DND-41 (cell line): ENCODE measurements around the gene WDR36.
A peak's percentile ranks its signal among the peaks of the same experiment; 100 is the strongest.

Experiments
- CTCF ChIP-seq: IDR thresholded peaks from 2 replicates; pipeline ENCODE4 v1.5.1; 2012; ENCODE audit warnings: borderline replicate concordance, low read length, moderate library complexity, mild to moderate bottlenecking; ENCODE audit not compliant: poor library complexity, severe bottlenecking; ENCODE audit errors: extremely low read depth
- EZH2 ChIP-seq: IDR thresholded peaks from 3 replicates; pipeline ENCODE4 v1.6.1; 2012; ENCODE audit warnings: borderline replicate concordance, low read depth, mild to moderate bottlenecking, moderate library complexity, low read length, inconsistent platforms; ENCODE audit not compliant: severe bottlenecking

- TF ChIP-seq CTCF (peak; percentile 7), EZH2 (no peak)
Observed at GRCh38 chr5:111169269-111169668, 77.1 kb downstream of the WDR36 start.
